Activated CD8-positive, alpha-beta memory T cell treated with anti-CD3 and anti-CD28 coated beads, Interleukin-2, amount 50 U/mL, for 24 hours (primary cell): ENCODE data around the gene PSG4.
"Not testable (repeated sequence)": the region's sequence is repeated elsewhere in the genome, so short reads cannot be mapped to it uniquely, and the experiment has no call there.

ENCODE experiments used
- DNase-seq: peaks from one replicate; pipeline ENCODE4 v3.0.0-alpha.2; 2020; ENCODE audit errors: extremely low read depth

Gene PSG4

GRCh38 chr19:43205471-43206105, at the start of gene PSG4:
Gene PSG4, minus strand, starts transcription at chr19:43205638. Its CDS starts 102 bp downstream, at chr19:43205536.
- DNase-seq = not testable (repeated sequence)

- not testable (repeated sequence) for DNase-seq
These were observed 46.0 kb upstream of the PSG4 start for GRCh38 chr19:43251428-43251827.

- DNase-seq = not testable (repeated sequence)
These were observed 44.9 kb upstream of the PSG4 start for GRCh38 chr19:43250296-43250695.

DNA sequence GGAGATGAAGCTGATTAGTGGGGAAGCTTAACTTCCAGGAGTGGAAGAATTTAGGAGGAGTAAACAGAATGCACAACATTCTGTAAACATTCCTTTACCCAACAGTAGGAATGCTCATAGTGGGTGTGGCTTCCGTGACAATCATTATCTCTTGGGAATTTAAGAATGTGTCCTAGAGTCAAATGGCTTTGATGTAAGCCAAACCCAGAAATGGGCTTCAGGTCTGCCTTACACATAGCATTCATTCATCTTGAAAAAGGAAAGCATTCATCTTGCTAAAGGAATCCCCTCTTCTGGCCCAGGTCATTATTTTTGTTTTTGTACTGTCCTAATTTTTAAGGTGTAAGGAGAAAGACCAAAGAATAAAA, 43.2 kb upstream of the PSG4 start:
- DNase-seq = not testable (repeated sequence)

DNA sequence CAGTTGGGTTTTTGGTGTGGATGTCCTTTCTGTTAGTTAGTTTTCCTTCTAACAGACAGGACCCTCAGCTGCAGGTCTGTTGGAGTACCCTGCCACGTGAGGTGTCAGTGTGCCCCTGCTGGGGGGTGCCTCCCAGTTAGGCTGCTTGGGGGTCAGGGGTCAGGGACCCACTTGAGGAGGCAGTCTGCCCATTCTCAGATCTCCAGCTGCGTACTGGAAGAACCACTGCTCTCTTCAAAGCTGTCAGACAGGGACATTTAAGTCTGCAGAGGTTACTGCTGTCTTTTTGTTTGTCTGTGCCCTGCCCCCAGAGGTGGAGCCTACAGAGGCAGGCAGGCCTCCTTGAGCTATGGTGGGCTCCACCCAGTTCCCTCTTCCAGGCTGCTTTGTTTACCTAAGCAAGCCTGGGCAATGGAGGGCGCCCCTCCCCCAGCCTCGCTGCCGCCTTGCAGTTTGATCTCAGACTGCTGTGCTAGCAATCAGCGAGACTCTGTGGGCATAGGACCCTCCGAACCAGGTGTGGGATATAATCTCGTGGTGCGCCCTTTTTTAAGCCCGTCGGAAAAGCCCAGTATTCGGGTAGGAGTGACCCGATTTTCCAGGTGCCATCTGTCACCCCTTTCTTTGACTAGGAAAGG, 41.9 kb upstream of the PSG4 start:
- not testable (repeated sequence) for DNase-seq

GRCh38 chr19:43245848-43246247, 40.4 kb upstream of the PSG4 start:
- not testable (repeated sequence) for DNase-seq

DNA sequence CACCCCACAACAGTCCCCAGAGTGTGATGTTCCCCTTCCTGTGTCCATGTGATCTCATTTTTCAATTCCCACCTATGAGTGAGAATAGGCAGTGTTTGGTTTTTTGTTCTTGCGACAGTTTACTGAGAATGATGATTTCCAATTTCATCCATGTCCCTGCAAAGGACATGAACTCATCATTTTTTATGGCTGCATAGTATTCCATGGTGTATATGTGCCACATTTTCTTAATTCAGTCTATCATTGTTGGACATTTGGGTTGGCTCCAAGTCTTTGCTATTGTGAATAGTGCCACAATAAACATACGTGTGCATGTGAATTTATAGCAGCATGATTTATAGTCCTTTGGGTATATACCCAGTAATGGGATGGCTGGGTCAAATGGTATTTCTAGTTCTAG, 36.8 kb upstream of the PSG4 start:
- not testable (repeated sequence) for DNase-seq

- not testable (repeated sequence) for DNase-seq
These were observed 32.8 kb upstream of the PSG4 start for GRCh38 chr19:43238213-43238612.

DNA sequence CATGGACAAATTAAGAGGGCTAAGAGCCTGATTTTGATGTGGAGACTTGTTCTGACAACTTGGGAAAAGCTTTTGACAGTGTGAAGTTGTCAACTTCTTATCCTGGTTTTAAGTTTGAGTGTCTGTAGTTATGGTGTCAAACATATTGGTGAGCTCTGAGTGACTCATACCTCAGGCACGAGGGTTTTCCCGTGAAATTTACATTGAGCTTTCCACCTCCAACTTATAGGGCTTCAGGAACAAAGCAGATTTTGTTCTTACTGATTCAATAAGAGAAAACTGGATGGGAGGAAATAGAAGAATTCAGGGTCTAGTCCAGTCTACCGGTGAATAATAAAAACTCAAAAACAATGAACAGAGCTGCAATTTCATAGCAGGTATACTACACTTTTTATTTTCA, 30.2 kb upstream of the PSG4 start:
- not testable (repeated sequence) for DNase-seq

GRCh38 chr19:43229315-43229714, 23.9 kb upstream of the PSG4 start:
- DNase-seq = no peak

DNA sequence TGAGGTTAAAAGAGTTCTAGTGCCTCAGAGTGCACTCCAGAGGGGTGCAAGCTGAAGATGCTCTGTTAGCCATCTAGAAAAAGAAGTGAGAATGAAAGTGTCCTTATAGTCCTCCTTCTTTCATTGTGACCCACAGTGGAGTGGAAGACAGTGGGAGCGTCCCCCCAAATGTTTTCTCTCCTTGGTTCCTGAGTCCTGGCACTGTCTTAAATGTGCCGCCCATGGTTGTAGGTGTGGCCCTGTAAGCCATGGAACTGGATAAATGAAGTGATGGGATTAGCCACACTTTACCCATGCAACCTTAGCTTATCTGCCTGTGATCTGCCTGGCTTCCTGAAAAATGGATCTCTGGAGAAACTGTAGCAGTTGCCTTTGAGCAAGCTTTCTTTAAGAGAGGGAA, 23.3 kb upstream of the PSG4 start:
- DNase-seq = not testable (repeated sequence)

- not testable (repeated sequence) for DNase-seq
These were observed 21.5 kb upstream of the PSG4 start for GRCh38 chr19:43226986-43227385.

GRCh38 chr19:43224855-43225253, 19.4 kb upstream of the PSG4 start:
- no peak for DNase-seq

- not testable (repeated sequence) for DNase-seq
These were observed 18.9 kb upstream of the PSG4 start for GRCh38 chr19:43224201-43224854.

- not testable (repeated sequence) for DNase-seq
These were observed 16.5 kb upstream of the PSG4 start for GRCh38 chr19:43221891-43222290.

DNA sequence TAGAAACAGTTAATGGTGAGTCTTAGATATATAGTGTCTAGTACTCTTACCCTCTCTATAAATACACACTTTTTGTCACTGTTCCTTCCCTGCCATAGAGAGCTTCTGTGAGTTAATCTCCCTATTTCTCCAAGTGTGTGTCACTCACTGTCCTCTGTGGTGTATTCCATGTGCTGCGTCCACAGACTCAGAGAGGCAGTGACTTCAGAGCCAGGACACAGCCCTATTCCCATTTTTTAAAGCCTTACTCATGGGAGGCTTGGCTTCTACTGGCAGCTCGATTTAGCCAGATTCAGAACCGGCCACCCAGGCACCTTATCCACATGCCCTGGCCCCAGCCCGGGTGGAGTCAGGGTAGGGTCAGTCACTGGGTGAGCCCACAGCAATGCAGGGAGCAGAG, 13.7 kb upstream of the PSG4 start:
- DNase-seq = not testable (repeated sequence)

GRCh38 chr19:43215881-43216280, 10.4 kb upstream of the PSG4 start:
- DNase-seq = not testable (repeated sequence)

GRCh38 chr19:43207991-43208390, 2.6 kb upstream of the PSG4 start:
- no peak for DNase-seq

- not testable (repeated sequence) for DNase-seq
These were observed 1.7 kb upstream of the PSG4 start for GRCh38 chr19:43207174-43207573.

GRCh38 chr19:43203611-43204010, 1.8 kb downstream of the PSG4 start:
- DNase-seq = not testable (repeated sequence)

- DNase-seq = not testable (repeated sequence)
These were observed 3.5 kb downstream of the PSG4 start for GRCh38 chr19:43201891-43202290.

DNA sequence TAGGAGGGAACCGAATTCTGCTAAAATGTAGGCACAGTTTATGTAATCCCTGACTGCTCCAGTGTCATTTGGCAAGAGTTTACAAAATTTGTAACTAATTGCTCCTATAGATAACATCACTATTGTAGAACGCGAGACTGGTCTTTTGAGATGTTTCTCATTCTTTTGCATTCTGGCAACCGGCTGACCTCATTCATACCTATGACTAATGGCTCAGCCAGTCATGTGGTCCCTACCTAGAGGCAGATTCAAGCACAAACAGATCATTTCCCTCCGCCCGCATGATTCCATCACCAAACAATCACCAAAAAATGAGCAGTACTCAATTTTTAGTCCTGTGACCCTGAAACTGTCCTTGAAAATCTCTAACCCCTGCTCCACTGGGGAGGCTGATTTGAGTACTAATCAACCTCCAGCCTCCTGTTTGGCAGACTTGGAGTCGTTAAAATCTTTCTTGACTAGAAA, 4.1 kb downstream of the PSG4 start:
- not testable (repeated sequence) for DNase-seq
